Loucy (cell line): ENCODE data around the gene DDAH2.

Experiments
- EZH2phosphoT487 ChIP-seq: fragments of 200-600 bp; IDR thresholded peaks from 2 replicates; pipeline ENCODE4 v1.6.1; 2018; ENCODE audit warnings: antibody characterized with exemption, mild to moderate bottlenecking, moderate library complexity, borderline replicate concordance
- TF ChIP-seq, protein P1 (sequence below): fragments of 200-600 bp; sonication (generic); conservative IDR thresholded peaks from 2 replicates; pipeline ENCODE4 v1.5.1; 2014; ENCODE audit warnings: mild to moderate bottlenecking, antibody characterized with exemption, low read length

DNA sequence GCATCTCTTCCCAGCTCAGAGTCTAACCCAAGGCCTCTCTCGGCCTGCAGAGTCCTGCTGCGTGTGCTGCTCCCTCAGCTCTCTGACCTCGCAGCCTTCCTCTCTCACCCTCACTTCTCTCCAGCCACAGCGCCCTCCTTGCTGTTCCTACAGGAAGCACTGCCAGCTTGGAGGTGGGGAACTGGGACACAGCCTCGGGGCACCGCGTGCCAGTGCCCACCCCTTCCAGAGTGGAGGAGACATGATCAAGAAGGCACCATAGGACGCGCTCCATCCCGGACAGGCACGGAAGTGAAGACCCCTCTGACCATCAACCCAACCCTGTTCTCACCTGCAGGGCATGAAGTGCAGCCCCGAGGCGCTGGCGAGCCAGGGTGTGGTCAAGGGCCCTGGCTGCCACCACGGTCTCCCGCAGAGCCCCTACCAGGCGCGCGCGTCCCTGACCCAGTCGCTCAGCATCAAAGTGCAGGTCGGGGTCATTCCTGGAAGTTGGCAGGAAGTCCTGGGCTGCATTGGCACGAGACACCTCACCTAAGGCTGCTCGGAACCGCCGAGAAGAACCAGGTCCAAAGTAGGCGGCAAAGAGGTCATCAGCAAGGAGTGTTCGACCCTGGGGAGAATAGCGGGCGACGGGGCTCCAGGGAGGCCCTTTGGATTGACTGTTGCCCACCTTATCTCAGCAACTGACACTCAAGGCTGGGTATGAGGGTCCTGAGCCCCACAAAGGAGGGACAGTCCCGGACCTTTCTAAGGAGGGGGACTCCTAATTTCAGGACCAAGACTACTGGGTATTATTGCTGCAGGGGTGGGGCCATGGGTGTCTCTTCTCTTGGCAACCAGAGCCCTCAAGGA lies 46.8 kb upstream of the DDAH2 start:
- TF ChIP-seq, protein P1, sequence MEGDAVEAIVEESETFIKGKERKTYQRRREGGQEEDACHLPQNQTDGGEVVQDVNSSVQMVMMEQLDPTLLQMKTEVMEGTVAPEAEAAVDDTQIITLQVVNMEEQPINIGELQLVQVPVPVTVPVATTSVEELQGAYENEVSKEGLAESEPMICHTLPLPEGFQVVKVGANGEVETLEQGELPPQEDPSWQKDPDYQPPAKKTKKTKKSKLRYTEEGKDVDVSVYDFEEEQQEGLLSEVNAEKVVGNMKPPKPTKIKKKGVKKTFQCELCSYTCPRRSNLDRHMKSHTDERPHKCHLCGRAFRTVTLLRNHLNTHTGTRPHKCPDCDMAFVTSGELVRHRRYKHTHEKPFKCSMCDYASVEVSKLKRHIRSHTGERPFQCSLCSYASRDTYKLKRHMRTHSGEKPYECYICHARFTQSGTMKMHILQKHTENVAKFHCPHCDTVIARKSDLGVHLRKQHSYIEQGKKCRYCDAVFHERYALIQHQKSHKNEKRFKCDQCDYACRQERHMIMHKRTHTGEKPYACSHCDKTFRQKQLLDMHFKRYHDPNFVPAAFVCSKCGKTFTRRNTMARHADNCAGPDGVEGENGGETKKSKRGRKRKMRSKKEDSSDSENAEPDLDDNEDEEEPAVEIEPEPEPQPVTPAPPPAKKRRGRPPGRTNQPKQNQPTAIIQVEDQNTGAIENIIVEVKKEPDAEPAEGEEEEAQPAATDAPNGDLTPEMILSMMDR = no peak
- no peak for TF ChIP-seq EZH2phosphoT487
